ENCODE results near the gene METRNL.
"Not testable (repeated sequence)": the region's sequence is repeated elsewhere in the genome, so short reads cannot be mapped to it uniquely, and the experiment has no call there.

Gene METRNL

DNA sequence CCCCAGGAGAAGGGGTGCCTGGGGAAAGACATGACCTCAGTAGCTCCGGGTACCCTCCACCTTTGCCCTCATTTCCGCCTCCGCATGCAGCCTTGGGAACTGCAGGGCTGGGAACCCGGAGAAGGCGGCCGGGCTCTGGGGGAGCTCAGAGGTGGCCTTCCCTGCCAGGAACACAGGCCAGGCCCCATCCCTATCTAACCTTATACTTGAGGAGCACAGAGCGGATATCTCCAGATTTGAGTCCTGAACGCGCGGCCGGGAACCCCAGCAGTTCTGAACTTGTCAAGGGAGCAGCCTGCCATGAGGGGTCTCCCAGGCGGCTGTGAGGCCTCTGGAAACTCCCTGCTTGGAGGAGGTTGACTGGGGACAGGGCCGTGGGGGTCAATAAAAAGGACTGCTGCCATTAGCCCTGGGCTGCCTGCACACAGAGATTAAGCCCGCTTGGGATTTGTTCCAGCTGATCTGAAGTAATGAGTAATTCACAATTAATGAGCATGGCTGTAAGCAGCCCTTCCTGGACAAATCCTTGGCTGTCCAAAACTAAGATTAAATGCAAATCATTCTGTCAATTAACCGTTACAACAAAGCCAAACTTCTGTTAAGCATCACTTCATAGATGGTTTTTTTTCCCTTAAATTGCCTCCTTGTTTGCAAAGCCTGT lies 26.3 kb upstream of the METRNL start:
- DNase-seq (ENCODE audit: low spot score): no peak

DNA sequence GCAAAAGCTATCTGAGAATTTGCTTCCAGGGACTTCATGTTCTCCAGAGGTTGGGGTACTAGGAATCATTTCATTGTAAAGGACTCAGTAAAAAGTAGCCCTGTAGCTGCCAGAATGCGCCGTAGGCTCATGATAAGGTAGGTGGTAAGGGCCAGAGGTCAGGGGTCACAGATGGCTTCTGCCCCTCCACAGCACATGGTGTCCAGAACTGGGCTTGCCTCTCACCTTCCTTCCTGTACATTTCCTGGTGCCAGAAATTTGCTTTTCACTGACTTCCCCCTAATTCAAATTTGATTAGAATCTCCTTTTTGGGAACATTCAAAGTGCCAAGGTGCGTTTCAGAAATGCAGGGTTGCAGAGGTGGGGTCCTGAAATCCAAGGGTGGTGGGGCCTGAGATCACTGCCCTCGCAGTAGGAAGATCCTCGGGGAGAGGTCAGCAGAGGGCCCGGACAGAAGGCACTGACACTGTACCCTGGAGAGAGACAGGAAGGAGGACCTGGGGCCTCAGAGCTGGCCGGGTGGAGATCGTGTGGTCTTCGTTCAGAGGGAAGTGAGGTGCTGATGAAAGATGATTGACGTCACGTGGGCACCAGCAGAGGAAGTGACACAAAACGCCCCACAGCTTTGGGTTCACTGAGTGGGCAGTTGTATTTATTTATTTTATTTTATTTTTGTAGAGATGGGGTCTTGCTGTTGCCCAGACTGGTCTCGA lies 25.5 kb upstream of the METRNL start:
- DNase-seq (ENCODE audit: low spot score): no peak

DNA sequence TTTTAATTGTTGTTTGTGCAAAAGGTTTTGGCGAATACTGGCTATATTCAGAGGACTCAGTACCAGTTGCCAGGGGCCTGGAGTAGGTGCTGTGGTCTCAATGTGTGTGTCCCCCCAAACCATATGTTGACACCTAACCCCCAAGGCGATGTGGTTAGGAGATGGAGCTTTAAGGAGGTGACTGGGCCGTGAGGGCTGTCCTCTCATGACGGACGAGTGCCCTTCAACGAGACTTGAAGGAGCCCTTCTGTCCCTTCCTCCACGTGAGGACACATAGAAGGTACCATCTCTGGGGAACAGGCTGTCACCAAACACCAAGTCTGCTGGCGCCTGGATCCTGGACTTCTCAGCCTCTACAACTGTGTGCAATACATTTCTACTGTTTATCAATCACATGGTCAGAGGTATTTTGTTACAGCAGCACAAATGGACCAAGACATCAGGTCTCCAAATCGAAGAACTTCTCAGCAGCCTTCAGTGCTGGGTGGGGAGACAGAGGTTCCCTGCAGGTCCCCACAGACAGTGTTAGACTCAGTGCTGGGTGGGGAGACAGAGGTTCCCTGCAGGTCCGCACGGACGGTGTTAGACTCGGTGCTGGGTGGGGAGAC lies 24.8 kb upstream of the METRNL start:
- no peak for DNase-seq (ENCODE audit: low spot score)

DNA sequence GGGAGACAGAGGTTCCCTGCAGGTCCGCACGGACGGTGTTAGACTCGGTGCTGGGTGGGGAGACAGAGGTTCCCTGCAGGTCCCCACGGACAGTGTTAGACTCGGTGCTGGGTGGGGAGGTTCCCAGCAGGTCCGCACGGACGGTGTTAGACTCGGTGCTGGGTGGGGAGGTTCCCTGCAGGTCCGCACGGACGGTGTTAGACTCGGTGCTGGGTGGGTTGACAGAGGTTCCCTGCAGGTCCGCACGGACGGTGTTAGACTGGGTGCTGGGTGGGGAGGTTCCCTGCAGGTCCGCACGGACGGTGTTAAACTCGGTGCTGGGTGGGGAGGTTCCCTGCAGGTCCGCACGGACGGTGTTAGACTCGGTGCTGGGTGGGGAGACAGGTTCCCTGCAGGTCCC lies 24.2 kb upstream of the METRNL start:
- not testable (repeated sequence) for DNase-seq (ENCODE audit: low spot score)

DNA sequence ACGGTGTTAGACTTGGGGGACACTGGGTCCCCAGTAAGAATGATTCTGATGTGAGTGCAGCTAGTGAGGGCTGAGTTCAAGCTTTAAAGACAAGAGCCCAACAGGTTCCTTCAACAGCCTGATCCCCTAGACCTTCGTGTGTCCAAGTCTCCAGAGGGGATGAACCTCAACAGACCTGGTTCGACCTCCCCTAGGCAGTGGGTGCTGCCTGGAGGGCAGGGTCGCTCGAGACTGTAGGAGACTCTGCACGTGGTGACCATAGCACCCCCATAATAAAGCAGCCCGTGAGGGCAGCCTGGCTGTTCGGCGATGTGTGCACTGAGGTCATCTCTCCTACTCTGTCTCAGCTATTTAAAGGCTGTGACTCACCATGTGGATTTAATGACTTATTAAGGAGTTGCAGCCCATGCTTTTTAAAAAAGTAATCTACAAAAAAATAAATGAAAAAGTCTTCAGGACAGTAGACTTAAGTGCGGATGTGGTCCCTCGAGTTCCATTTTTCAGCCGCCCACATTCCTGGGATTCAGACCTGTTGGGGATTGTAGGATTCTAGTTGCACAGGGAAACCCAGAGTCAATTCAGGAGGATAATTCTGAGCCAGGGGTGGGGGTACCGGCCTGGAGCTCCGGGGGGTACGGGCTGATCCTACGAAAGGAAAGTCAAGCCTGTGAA lies 23.4 kb upstream of the METRNL start:
- peak; percentile 83 for DNase-seq (ENCODE audit: low spot score)

DNA sequence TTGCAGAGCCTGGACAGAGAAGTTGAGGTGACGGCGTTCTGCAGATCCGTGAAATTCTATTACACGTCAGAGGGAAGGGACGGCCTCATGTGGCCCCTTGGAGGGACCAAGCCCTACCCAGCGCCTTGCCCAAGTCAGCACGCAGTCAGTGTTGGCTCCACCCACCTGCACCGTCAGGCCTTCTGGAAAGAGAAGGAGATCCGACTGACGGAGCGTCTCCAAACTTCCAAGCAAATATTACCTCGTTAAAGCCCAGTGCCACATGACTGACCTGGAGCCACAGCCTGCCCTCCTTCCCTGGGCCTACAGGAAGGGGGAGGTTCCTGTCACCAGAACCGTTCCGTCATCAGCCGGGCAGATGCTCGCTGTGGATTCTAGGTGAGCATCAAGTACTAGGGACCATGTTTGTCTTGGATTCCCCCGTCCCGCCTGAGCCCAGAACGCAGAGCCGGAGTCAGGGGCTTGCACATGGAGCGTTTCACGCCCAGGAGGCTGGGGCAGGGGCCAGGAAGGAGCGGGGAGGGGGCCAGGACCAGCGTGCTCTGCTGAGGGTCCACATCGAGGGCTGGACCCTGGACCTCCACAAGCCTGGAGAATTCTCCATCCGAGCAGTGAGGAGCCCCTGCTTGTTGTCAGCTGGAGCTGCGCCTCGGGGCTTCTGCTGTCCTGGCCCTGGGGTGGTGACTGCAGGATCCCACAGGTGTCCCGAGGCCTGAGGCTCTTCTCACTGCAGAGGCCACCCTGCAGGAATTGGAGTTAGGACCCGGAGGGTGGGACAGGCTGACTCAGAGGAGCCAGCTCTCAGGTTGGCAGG lies 22.6 kb upstream of the METRNL start:
- no peak for DNase-seq (ENCODE audit: low spot score)

DNA sequence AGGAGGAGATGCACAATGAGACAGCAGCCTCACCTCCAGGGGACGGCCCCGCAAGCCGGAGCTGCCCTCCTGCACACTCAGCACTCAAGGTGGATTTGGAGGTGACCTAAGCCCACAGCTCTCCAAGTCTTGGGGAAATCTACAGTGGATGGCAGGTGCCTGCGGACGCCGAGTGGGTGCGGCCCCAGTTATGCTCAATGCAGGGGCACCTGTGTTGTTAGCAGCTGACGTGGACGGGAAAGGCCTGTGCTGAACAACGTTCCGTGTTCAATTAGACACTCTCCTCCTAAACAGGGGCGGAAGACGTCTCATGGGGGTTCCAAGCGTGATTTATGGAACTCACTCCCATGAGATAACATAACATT lies 22.0 kb upstream of the METRNL start:
- DNase-seq (ENCODE audit: low spot score): no peak

DNA sequence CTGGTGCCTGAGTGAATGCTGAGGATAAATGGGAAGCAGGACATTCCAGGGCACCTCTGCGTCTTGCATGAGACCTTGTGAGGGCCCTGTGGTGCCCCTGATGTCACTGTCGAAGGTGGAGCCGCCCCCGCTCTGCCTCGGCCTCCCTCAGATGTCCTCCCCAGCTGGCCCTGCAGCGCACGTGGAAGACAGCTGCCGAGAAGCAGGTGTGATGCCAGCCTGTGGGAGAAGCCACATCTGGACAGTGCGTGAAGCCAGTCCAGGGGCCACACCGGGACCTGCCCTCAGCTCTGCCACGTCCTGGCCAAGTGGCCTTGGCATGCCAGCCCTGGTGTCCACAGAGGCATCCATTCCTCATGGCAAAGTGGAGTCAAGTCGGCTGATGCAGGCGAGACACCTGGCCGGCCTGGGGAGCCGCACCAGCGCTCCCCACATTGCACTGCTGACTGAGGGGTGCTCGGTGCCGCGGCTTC lies 21.6 kb upstream of the METRNL start:
- no peak for DNase-seq (ENCODE audit: low spot score)

DNA sequence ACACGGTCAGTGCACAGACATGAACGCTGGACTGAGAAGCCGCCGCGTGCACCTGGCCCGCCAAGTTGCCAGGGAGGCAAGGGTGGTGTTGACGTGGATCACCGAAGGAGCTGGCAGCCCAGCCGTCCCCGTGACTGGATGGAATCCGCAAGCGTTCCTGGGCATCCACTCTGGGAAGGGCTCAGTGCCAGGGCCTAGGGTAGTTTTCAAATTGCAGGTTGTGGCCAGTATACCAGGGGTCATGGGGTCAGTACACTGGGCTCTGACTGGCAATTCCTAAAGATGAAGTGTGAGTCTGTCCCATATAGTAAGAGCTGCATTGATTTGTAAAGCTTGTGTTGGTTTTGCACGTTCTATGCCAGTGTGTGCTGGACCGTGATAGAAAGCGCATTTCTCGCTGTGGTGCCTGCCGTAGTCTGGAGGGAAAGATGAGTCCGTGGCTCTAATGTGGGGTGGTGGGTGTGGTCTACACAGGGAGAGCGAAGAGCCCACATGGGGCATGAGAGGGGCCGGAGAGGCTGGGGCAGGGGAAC lies 21.1 kb upstream of the METRNL start:
- no peak for DNase-seq (ENCODE audit: low spot score)

DNA sequence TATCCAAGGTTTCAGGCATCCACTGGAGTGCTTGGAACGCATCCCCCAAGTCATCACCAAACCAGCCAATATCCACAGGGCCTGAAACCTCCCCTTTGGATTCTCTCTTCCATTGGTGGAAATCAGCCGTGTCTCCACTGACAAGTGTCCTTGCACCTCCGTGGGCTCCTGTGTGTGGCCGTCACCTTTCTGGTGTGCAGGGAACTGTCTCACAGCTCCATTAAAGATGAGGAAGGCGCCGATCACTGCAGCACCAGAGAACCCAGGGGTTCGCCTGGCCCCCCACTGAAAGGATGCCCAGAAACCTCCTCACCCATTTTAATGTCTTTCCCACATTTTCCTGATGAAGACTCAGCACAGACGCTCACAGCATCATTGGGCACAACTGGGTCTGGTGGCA lies 17.8 kb upstream of the METRNL start:
- no peak for DNase-seq (ENCODE audit: low spot score)

DNA sequence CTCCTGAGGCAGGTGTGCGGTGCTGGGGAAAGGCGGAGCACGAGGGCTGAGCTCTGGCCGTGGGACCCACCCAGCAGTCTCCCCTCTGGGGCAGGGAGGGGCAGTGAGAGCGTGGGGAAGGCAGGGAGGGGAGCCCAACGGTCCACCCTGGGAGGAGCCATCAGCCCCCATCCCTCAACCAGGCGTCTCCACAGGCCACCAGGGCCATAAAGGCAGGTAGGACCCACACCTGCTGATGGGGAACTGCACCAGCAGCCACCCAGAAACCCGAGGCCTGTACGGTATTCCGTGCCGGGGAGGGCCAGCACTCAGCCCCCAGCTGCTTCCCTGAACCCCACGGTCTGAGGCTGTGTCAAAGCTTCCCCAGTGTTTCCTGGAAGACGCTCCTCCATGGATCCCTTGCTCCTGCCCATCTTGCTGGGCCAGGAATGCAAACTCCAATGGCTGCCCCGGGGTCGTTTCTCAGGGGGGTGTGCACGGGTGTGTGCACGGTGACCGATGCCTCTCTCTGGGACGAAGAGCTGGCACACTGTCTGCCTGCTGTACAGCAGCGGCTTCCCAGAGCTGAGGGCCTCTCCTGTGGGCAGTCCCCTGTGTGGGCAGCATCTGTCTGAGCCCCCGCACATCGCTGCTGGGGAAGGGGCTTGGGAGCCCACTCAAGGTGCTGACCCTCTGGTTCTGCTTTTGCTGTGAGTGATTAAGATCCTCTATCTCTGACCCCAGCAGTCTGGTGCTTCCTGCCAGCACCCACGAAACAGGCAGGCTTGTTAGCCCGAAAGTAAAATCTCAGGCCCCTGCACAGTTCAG lies 17.2 kb upstream of the METRNL start:
- no peak for DNase-seq (ENCODE audit: low spot score)

DNA sequence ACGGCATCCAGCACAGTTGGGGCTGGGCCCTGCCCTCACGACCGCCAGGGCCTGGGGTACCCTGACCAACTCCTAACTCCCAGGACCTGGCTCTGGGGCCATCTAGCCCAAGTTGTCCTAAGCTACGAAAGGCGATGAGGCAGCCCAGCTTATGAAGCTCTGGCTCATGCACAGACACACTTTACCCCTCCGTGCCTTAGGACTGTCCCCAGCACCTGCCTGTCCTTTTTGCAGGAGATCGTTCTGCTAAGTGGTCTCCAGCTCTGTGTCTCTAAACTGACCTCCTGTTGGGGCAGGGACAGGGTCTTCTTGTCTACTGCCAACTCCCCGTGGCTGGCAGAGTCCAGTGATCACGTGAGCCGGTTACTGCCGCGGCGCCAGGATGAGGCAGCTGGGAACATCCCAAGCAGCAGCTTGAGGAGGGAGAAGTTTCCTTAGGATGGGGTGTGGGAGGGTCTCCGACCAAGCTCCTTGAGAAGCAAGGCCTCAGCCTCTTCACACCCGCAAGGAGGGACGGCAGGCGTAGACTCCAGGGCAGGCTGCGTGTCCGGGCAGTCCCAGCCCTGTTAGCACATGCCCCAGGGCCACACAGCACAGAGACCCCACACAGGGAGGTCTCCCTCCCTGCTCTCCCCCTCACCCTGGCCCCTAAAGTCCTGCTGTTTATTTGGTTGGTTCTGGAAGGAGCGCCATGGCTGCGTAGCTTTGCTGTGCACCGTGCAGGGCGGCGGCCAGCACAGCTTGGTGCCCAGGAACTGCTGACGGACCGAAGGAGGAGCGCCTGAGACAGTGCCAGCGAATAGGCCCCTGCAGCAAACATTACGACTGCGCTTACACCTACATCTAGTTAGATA lies 16.4 kb upstream of the METRNL start:
- no peak for DNase-seq (ENCODE audit: low spot score)

DNA sequence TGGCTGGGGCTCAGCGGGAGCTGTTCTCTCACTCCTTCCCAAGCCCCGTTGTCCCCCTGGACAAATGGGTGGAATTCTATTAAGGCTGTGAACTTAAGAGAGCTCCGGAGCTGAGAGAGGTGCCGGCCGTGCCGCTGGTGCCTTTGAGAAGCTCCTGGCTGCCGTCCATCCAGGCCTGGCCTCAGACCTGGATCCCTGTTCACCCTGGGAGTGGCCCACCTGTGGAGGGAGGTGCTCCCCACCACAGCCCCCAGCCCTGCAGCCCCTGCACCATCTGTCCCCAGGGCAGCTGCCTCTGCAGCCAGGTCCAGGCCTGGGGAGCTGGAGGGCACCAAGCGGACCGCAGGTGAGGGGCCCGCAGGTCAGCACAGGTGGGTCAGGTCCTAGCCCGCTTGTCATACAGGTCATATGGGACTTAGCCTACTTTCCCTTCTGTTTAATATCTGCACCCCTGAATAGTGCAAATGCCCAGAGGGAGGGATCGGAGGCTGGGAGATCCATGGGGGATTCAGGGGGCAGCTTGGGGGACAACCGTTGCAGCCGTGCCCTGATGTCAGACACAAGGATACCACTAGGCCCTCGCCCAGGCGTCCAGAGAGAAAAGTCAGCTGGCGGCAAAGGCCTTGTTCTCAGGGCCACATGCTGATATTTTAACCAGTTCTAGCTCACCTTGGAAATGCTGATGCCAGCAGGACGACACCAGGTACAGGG lies 15.2 kb upstream of the METRNL start:
- DNase-seq (ENCODE audit: low spot score): no peak

DNA sequence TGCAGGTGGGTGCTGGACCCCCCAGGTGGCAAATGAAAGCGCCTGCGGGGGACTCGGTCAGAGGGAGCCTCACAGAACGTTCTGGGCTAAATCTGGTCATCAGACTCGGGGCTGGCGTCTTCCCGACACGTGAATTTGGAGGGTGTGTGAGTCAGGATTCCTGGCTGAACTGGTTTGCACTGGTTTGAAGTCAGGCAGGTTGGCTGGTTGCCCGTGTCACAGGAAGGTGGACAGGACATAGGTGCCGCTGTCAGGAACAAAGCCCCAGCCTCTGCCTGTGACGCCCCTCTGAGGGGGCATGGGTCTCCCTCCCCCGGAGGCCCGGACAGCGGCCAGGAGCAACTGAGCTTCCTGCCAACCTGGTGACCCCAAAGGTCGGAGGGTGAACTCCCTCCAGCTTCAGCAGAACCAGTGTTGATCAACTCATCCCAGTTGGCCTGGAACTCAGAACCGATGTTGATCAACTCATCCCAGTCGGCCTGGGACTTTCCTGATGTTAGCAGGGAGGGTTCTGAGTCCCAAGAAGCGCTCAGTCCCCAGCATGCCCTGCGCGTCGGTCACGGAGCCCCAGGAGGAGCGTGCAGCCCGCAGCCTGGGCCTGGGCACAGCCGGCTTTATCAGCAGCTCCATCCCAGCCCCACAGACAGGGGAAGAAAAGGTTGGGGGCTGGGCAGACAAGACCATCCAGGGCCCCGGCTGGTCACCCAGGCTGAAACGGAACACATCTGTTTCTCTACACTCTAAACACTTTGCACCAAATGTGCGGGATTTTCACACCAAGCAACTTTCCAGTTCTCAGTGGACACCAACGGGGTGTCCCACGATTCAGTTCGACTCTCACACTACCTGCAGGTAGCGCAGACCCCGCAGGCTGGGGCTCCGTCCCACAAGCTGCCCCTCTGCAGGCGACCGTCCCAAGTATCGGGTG lies 14.4 kb upstream of the METRNL start:
- no peak for DNase-seq (ENCODE audit: low spot score)

DNA sequence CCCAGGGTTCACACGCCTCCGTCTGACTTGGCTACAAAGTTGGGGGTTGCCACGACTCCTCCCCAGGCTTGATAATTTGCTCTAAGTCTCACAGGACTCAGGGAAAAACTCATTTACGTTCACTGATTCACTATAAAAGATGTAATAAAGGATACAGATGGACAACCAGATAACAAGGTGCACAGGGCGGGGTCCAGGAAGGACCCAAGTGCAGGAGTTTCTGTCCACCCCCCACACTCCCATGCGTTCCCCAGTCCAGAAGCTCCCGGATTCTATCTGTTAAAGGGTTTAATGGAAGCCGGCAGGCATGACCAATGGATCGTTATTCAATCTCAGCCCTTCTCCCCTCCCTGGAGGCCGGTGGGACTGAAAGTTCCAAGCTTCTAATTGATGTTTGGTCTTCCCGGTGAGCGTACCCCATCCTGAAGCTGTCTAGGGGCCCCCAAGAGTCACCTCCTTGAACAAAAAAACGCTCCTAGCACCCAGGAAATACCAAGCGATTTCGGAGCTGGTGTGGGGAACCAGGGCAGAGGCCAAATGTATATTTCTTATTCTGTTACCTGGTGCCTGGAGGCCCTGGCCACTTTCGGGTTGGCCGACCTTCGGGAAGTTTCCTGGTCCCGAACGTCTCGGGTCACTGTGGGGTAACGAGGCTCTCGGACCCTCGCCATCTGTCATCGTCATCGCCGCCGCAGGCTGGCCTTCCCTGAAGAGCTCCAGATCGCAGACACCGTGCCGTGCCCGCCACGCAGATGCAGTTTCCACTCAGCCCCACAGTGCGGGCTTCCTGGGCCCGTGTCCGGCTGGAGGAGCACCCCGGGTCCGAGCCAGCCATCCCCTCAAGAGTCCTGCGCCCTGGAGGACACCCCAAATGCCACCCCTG lies 13.5 kb upstream of the METRNL start:
- no peak for DNase-seq (ENCODE audit: low spot score)

DNA sequence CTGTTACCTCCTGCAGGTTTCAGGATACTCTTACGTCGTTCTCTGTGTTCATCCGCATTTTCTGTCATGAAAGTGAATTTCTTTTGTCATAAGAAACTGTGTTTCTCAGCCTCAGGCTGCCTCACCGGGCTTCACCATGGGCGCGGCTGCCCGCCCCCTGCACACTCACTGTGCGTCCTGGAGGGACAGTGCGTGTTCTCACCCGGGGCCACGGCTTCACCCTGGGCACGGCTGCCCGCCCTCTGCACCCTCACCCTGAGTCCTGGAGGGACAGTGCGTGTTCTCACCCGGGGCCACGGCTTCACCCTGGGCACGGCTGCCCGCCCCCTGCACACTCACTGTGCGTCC lies 12.9 kb upstream of the METRNL start:
- not testable (repeated sequence) for DNase-seq (ENCODE audit: low spot score)

DNA sequence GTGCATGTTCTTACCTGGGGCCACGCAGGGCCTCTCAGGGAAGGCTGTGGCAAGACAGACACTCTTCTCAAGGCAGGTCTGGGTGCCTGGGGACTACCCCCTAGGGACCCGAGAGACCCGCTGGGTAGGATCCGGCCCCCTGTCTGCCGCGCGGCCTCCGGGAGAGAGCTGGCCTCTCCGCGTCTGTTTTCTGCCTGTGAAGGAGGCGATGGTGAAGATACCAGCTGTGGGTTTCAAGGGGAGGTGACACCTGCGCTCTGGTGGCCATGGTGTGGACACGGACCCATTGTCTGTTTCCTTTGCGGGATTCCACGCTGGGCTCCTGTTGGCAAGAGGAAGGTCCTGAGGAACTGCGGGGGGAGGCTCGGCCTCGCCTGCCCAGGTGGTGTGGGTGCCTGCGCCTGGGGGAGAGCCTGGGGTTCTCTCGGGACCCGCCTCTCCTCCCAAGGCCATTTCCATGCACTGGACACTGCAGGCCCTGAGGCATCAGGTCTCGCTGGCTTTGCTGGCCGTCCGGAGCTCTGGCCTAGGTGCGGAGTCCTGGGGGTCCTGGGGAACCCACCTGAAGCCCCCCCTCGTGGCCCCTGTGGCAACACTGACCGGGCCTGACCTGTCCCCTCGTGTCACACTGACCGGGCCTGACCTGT lies 12.2 kb upstream of the METRNL start:
- DNase-seq (ENCODE audit: low spot score): no peak
